ENCODE measurements around the gene BASP1.

BASP1 gene

GRCh38 chr5:17184588-17184987 lies 32.8 kb upstream of the BASP1 start:
- no peaks in the 10 kb centered on the region for H3K4me1 ChIP-seq
- no peaks in the 10 kb centered on the region for H3K9me3 ChIP-seq
- no peak overlapping the region for H3K4me3 ChIP-seq (ENCODE audit: low read depth, low read length)
- no peak for DNase-seq
- H3K27me3 ChIP-seq, result no peaks in the 10 kb centered on the region; the same call in 1 of the 2 replicates
- H3K36me3 ChIP-seq, result no peaks in the 10 kb centered on the region
- TF ChIP-seq CTCF (IDR thresholded peaks at IDR 0.05; ENCODE audit: low read depth, low read length), result no peak

- no peaks in the 10 kb centered on the region for H3K9me3 ChIP-seq
- H3K27me3 ChIP-seq, result no peaks in the 10 kb centered on the region; the same call in 1 of the 2 replicates
- no peaks in the 10 kb centered on the region for H3K4me1 ChIP-seq
- no peak for TF ChIP-seq CTCF (IDR thresholded peaks at IDR 0.05; ENCODE audit: low read depth, low read length)
- no peaks in the 10 kb centered on the region for H3K36me3 ChIP-seq
- DNase-seq, result no peak
- H3K4me3 ChIP-seq (ENCODE audit: low read depth, low read length), result no peak overlapping the region
Measured at GRCh38 chr5:17185349-17185748, 32.1 kb upstream of the BASP1 start.

GRCh38 chr5:17185773-17186172 lies 31.7 kb upstream of the BASP1 start:
- DNase-seq, result no peak
- no peaks in the 10 kb centered on the region for H3K4me1 ChIP-seq
- H3K36me3 ChIP-seq, result no peaks in the 10 kb centered on the region
- no peaks in the 10 kb centered on the region; the same call in 1 of the 2 replicates for H3K27me3 ChIP-seq
- H3K4me3 ChIP-seq (ENCODE audit: low read depth, low read length), result no peak overlapping the region
- no peak for TF ChIP-seq CTCF (IDR thresholded peaks at IDR 0.05; ENCODE audit: low read depth, low read length)
- no peaks in the 10 kb centered on the region for H3K9me3 ChIP-seq

- Histone ChIP-seq H3K36me3 (no peaks in the 10 kb centered on the region), H3K4me3 (ENCODE audit: low read depth, low read length) (no peak overlapping the region), H3K9me3 (no peaks in the 10 kb centered on the region), H3K4me1 (no peaks in the 10 kb centered on the region), H3K27me3 (no peaks in the 10 kb centered on the region; the same call in 1 of the 2 replicates)
- DNase-seq, result no peak
- no peak for TF ChIP-seq CTCF (IDR thresholded peaks at IDR 0.05; ENCODE audit: low read depth, low read length)
Measured at GRCh38 chr5:17186256-17186655, 31.2 kb upstream of the BASP1 start.

GRCh38 chr5:17187011-17187785 lies 30.2 kb upstream of the BASP1 start:
- Histone ChIP-seq H3K27me3 (no peaks in the 10 kb centered on the region; the same call in 1 of the 2 replicates), H3K36me3 (no peaks in the 10 kb centered on the region), H3K4me3 (ENCODE audit: low read depth, low read length) (no peak overlapping the region), H3K9me3 (no peaks in the 10 kb centered on the region), H3K4me1 (no peaks in the 10 kb centered on the region)
- DNase-seq, result no peak
- no peak for TF ChIP-seq CTCF (IDR thresholded peaks at IDR 0.05; ENCODE audit: low read depth, low read length)

GRCh38 chr5:17187786-17188170 lies 29.7 kb upstream of the BASP1 start:
- Histone ChIP-seq H3K9me3 (no peaks in the 10 kb centered on the region), H3K4me1 (no peaks in the 10 kb centered on the region), H3K36me3 (no peaks in the 10 kb centered on the region), H3K4me3 (ENCODE audit: low read depth, low read length) (no peak overlapping the region), H3K27me3 (no peaks in the 10 kb centered on the region; the same call in 1 of the 2 replicates)
- no peak for DNase-seq
- TF ChIP-seq CTCF (IDR thresholded peaks at IDR 0.05; ENCODE audit: low read depth, low read length), result no peak
